Prostate gland (tissue), 2 donors: ENCODE measurements around the gene RNGTT. TPM values are rescaled to one million over a fixed set of nuclear protein-coding genes. Genes with fewer than 3 reads are reported as not detected.
"Not testable (repeated sequence)": the region's sequence is repeated elsewhere in the genome, so short reads cannot be mapped to it uniquely, and the experiment has no call there.

Experiments
- DNase-seq: peaks from one replicate; pipeline ENCODE4 v3.0.0-alpha.2; 2019; ENCODE audit warnings: low spot score
- H3K27ac ChIP-seq, 2 donors: fragments of 200-600 bp; sonication (generic); 2 replicates each; pipeline ENCODE4 v1.5.1; 2017 to 2019
- H3K27me3 ChIP-seq: fragments of 200-600 bp; sonication (generic); replicated peaks from 2 replicates; pipeline ENCODE4 v1.5.1; 2019; ENCODE audit not compliant: insufficient read depth
- H3K36me3 ChIP-seq, 2 donors: fragments of 200-600 bp; sonication (generic); 1 replicate in 1 of 2; 2 replicates in 1 of 2; pipeline versions ENCODE4 v1.5.1 to v1.8.1; 2017 to 2019
- H3K4me1 ChIP-seq: fragments of 200-600 bp; sonication (generic); replicated peaks from 2 replicates; pipeline ENCODE4 v1.5.1; 2019
- H3K4me3 ChIP-seq, 2 donors: fragments of 200-600 bp; sonication (generic); 2 replicates each; pipeline ENCODE4 v1.5.1; 2017 to 2019
- H3K9me3 ChIP-seq: fragments of 200-600 bp; sonication (generic); 2 replicates; pipeline ENCODE4 v1.5.1; 2017
- CTCF ChIP-seq, 4 experiments: fragments of 200-600 bp in 2 of 4; fragments of 450-650 bp in 2 of 4; sonication (generic) in 2 of 4; IDR thresholded peaks; 1 replicate in 3 of 4; 2 replicates in 1 of 4; pipeline ENCODE4 v1.5.1; 2016 to 2019; ENCODE audit warnings: antibody characterized with exemption in 4 of 4, mild to moderate bottlenecking in 2 of 4, moderate library complexity in 2 of 4
- POLR2A ChIP-seq: fragments of 450-650 bp; IDR thresholded peaks from one replicate; pipeline ENCODE4 v1.6.1; 2016; ENCODE audit warnings: antibody characterized with exemption, mild to moderate bottlenecking
- POLR2AphosphoS5 ChIP-seq: sonication (generic); formaldehyde crosslinking; IDR thresholded peaks from one replicate; pipeline ENCODE4 v1.6.1; 2017; ENCODE audit warnings: antibody characterized with exemption
- WGBS: methylation state at CpG from one replicate; pipeline ENCODE4 v1.1.5; 2018; 5-methylcytosine and 5-hydroxymethylcytosine counted together
- intact Hi-C: fragments of 100-400 bp; cut with DNase I; formaldehyde crosslinking; loops from one replicate; pipeline ENCODE4 v1.14.2; 2022
- total RNA-seq, 2 donors: library from RNA; depleted of rRNA; stranded (reverse); fragments of >200 nt; gene quantifications; one replicate each; pipeline ENCODE4 v1.1.0, GENCODE V29; 2016

Gene RNGTT
- total RNA-seq, 2 donors from 2014 or later = 10.1 to 23.6 TPM

- no peak for DNase-seq
- H3K36me3 ChIP-seq = no peaks in the 10 kb centered on the region
- no peaks in the 10 kb centered on the region for H3K27me3 ChIP-seq
- TF ChIP-seq POLR2A = no peak
- TF ChIP-seq CTCF (IDR thresholded peaks at IDR 0.05) = no peak
- no peak for TF ChIP-seq POLR2AphosphoS5
- intact Hi-C loops = no loop called here
- H3K27ac ChIP-seq = no peak overlapping the region
- no peaks in the 10 kb centered on the region for H3K9me3 ChIP-seq
- peaks cover 3% of the 10 kb centered on the region for H3K4me1 ChIP-seq
- no peak overlapping the region for H3K4me3 ChIP-seq
Measured at GRCh38 chr6:88842320-88842719, 121.1 kb downstream of the RNGTT start.

GRCh38 chr6:88840796-88841539 lies 122.5 kb downstream of the RNGTT start:
- Histone ChIP-seq H3K27ac (no peak overlapping the region), H3K4me3 (no peak overlapping the region), H3K27me3 (no peaks in the 10 kb centered on the region), H3K9me3 (no peaks in the 10 kb centered on the region), H3K36me3 (no peaks in the 10 kb centered on the region), H3K4me1 (peaks cover 3% of the 10 kb centered on the region)
- intact Hi-C loops = no loop called here
- no peak for TF ChIP-seq CTCF (IDR thresholded peaks at IDR 0.05)
- TF ChIP-seq POLR2AphosphoS5 = no peak
- TF ChIP-seq POLR2A = no peak
- no peak for DNase-seq
- WGBS = 39% methylated on average over 3 of the region's 3 CpGs

GRCh38 chr6:88840289-88840688 lies 123.1 kb downstream of the RNGTT start:
- no peak overlapping the region for H3K27ac ChIP-seq
- H3K36me3 ChIP-seq = no peaks in the 10 kb centered on the region
- TF ChIP-seq POLR2A (no peak), POLR2AphosphoS5 (no peak), CTCF (IDR thresholded peaks at IDR 0.05) (no peak)
- no peak overlapping the region for H3K4me3 ChIP-seq
- no peaks in the 10 kb centered on the region for H3K9me3 ChIP-seq
- peaks cover 3% of the 10 kb centered on the region for H3K4me1 ChIP-seq
- no peak for DNase-seq
- intact Hi-C loops = no loop called here
- H3K27me3 ChIP-seq = no peaks in the 10 kb centered on the region
- 85% methylated on average over 7 of the region's 7 CpGs for WGBS

- no peaks in the 10 kb centered on the region for H3K27me3 ChIP-seq
- 98% methylated on average over 5 of the region's 5 CpGs for WGBS
- no peaks in the 10 kb centered on the region for H3K36me3 ChIP-seq
- no peak for TF ChIP-seq CTCF (IDR thresholded peaks at IDR 0.05)
- TF ChIP-seq POLR2AphosphoS5 = no peak
- TF ChIP-seq POLR2A = no peak
- intact Hi-C loops = no loop called here
- no peak for DNase-seq
- no peak overlapping the region for H3K27ac ChIP-seq
- H3K9me3 ChIP-seq = no peaks in the 10 kb centered on the region
- peaks cover 3% of the 10 kb centered on the region for H3K4me1 ChIP-seq
- no peak overlapping the region for H3K4me3 ChIP-seq
Measured at GRCh38 chr6:88839280-88839679, 124.1 kb downstream of the RNGTT start.

- no peaks in the 10 kb centered on the region for H3K36me3 ChIP-seq
Measured at GRCh38 chr6:88835210-88835609, 128.2 kb downstream of the RNGTT start.

GRCh38 chr6:88833071-88833470 lies 130.3 kb downstream of the RNGTT start:
- H3K27me3 ChIP-seq, H3K27ac ChIP-seq, H3K4me1 ChIP-seq, H3K36me3 ChIP-seq, intact Hi-C loops, H3K9me3 ChIP-seq, H3K4me3 ChIP-seq, DNase-seq: not testable (repeated sequence)
- WGBS = 86% methylated on average over 1 of the region's 1 CpG

More at GRCh38 chr6:88835210-88835609, 128.2 kb downstream of the RNGTT start:
- no peaks in the 10 kb centered on the region for H3K9me3 ChIP-seq
- H3K27ac ChIP-seq = no peak overlapping the region
- no peak for DNase-seq
- no peak overlapping the region for H3K4me3 ChIP-seq
- no peaks in the 10 kb centered on the region for H3K27me3 ChIP-seq
- no peaks in the 10 kb centered on the region for H3K4me1 ChIP-seq
- TF ChIP-seq POLR2A (no peak), CTCF (IDR thresholded peaks at IDR 0.05) (no peak), POLR2AphosphoS5 (no peak)
- intact Hi-C loops = no loop called here

GRCh38 chr6:88827599-88827998 lies 135.8 kb downstream of the RNGTT start:
- H3K27me3 ChIP-seq, intact Hi-C loops, H3K36me3 ChIP-seq, DNase-seq, H3K4me1 ChIP-seq, H3K4me3 ChIP-seq, H3K9me3 ChIP-seq, H3K27ac ChIP-seq: not testable (repeated sequence)
- WGBS = 87% methylated on average over 4 of the region's 4 CpGs
